B cell (primary cell): Measurements from ENCODE around the gene BHLHE40. TPM values are rescaled to one million over a fixed set of nuclear protein-coding genes. Genes with fewer than 3 reads are reported as not detected.
A peak's percentile ranks its signal among the peaks of the same experiment; 100 is the strongest.

Experiments used
- ATAC-seq: fragments of 200-7000 bp; cut with Tn5 transposase; one replicate; pipeline ENCODE4 v1.10.0; 2021; ENCODE audit warnings: low read depth, mild to moderate bottlenecking, moderate number of reproducible peaks, moderate library complexity
- CTCF ChIA-PET: fragments of 350-600 bp; sonication (Branson Sonifier 250); formaldehyde crosslinking; loops from one replicate; lab custom pipeline; 2021; ENCODE audit warnings: antibody characterized with exemption, inconsistent platforms; lab: Charles Lee
- POLR2A ChIA-PET: fragments of 350-600 bp; sonication (Branson Sonifier 250); formaldehyde crosslinking; loops from one replicate; lab custom pipeline; 2021; ENCODE audit warnings: antibody characterized with exemption; lab: Charles Lee
- DNase-seq: peaks from one replicate; pipeline ENCODE4 v3.0.0; 2013
- H2AFZ ChIP-seq: 2 replicates; pipeline ENCODE4 v1.6.1; 2012; ENCODE audit warnings: mild to moderate bottlenecking, low read depth, low read length; ENCODE audit not compliant: insufficient read depth, poor library complexity, severe bottlenecking
- H3K27ac ChIP-seq, 2 donors: 1 replicate in 1 of 2; 2 replicates in 1 of 2; pipeline ENCODE4 v1.5.1; 2012 to 2013; ENCODE audit warnings: low read length in 2 of 2, mild to moderate bottlenecking in 2 of 2, moderate library complexity in 1 of 2
- H3K27me3 ChIP-seq, 4 experiments: fragments of 200-600 bp in 1 of 4; sonication (generic) in 1 of 4; replicated peaks in 1 of 4; 1 replicate in 2 of 4; 2 replicates in 2 of 4; pipeline versions ENCODE4 v1.6.1 to v1.7.0; 2013 to 2016; ENCODE audit warnings: low read length in 3 of 4, mild to moderate bottlenecking in 2 of 4, mixed read lengths in 1 of 4, moderate library complexity in 1 of 4; ENCODE audit not compliant: insufficient read depth in 4 of 4, control insufficient read depth in 3 of 4; ENCODE audit errors: control extremely low read depth in 1 of 4
- H3K36me3 ChIP-seq, 2 experiments: replicated peaks in 1 of 2; 1 replicate in 1 of 2; 2 replicates in 1 of 2; pipeline versions ENCODE4 v1.6.1 to v1.7.1; 2013; ENCODE audit warnings: low read length in 1 of 2; ENCODE audit not compliant: insufficient read depth in 2 of 2, control insufficient read depth in 1 of 2; ENCODE audit errors: control extremely low read depth in 1 of 2, extremely low read depth in 1 of 2
- H3K4me1 ChIP-seq, 2 donors: fragments of 200-600 bp in 1 of 2; sonication (generic) in 1 of 2; 1 replicate in 1 of 2; 2 replicates in 1 of 2; pipeline versions ENCODE4 v1.5.1 to v1.6.1; 2013 to 2017; ENCODE audit warnings: low read length in 2 of 2; ENCODE audit not compliant: control insufficient read depth in 2 of 2, insufficient read depth in 2 of 2
- H3K4me2 ChIP-seq: replicated peaks from 2 replicates; pipeline ENCODE3; 2012; ENCODE audit warnings: mild to moderate bottlenecking, low read depth, low read length; ENCODE audit not compliant: poor library complexity, severe bottlenecking
- H3K4me3 ChIP-seq, 5 experiments: fragments of 200-600 bp in 1 of 5; sonication (generic) in 1 of 5; 1 replicate in 3 of 5; 2 replicates in 2 of 5; pipeline versions ENCODE4 v1.5.1 to v1.7.0; 2011 to 2016; ENCODE audit warnings: low read length in 4 of 5, mild to moderate bottlenecking in 4 of 5, low read depth in 2 of 5, control low read depth in 1 of 5, moderate library complexity in 1 of 5; ENCODE audit not compliant: insufficient read depth in 1 of 5; ENCODE audit errors: control extremely low read depth in 1 of 5, extremely low read depth in 1 of 5
- H3K79me2 ChIP-seq: fragments of 200-600 bp; sonication (generic); one replicate; pipeline ENCODE4 v1.6.0; 2016; ENCODE audit warnings: low read length; ENCODE audit not compliant: control insufficient read depth, insufficient read depth
- H3K9ac ChIP-seq: fragments of 200-600 bp; sonication (generic); 2 replicates; pipeline ENCODE4 v1.6.1; 2017; ENCODE audit warnings: mild to moderate bottlenecking, low read length, moderate library complexity
- H3K9me3 ChIP-seq, 3 donors: one replicate each; pipeline versions ENCODE4 v1.6.1 to v1.7.1; 2013; ENCODE audit warnings: low read length in 2 of 3; ENCODE audit not compliant: control insufficient read depth in 2 of 3, insufficient read depth in 1 of 3; ENCODE audit errors: control extremely low read depth in 1 of 3
- H4K20me1 ChIP-seq: 2 replicates; pipeline ENCODE4 v1.6.0; 2012; ENCODE audit warnings: mild to moderate bottlenecking, low read length; ENCODE audit not compliant: insufficient read depth, control insufficient read depth, poor library complexity, severe bottlenecking
- H3K27ac Mint-ChIP-seq: one replicate; pipeline ENCODE4 v1.8.0; 2021; ENCODE audit warnings: mixed read lengths
- H3K27me3 Mint-ChIP-seq: one replicate; pipeline ENCODE4 v1.8.0; 2021; ENCODE audit warnings: mixed read lengths
- H3K4me1 Mint-ChIP-seq: one replicate; pipeline ENCODE4 v1.8.0; 2021; ENCODE audit warnings: mixed read lengths
- H3K4me3 Mint-ChIP-seq: one replicate; pipeline ENCODE4 v1.8.0; 2021; ENCODE audit warnings: mixed read lengths
- H3K9me3 Mint-ChIP-seq: one replicate; pipeline ENCODE4 v1.8.0; 2022; ENCODE audit warnings: mixed read lengths; ENCODE audit not compliant: insufficient read depth
- CTCF ChIP-seq: fragments of 200-600 bp; IDR thresholded peaks from one replicate; pipeline ENCODE4 v1.8.0; 2022; ENCODE audit warnings: antibody characterized with exemption, mild to moderate bottlenecking
- EZH2 ChIP-seq: IDR thresholded peaks from 2 replicates; pipeline ENCODE4 v1.6.1; 2012; ENCODE audit warnings: borderline replicate concordance, low read depth, mild to moderate bottlenecking, moderate library complexity, low read length; ENCODE audit not compliant: insufficient read depth, poor library complexity, severe bottlenecking
- WGBS: methylation state at CpG from one replicate; pipeline ENCODE4 v1.1.5; 2013; ENCODE audit warnings: missing lambda C conversion rate; ENCODE audit not compliant: insufficient coverage; 5-methylcytosine and 5-hydroxymethylcytosine counted together
- intact Hi-C: fragments of 100-400 bp; cut with micrococcal nuclease; formaldehyde crosslinking; loops from one replicate; pipeline ENCODE4 v1.10.0; 2022
- polyA plus RNA-seq: library from polyadenylated mRNA; depleted of rRNA; stranded (reverse); fragments of >200 nt; gene quantifications from 2 replicates; pipeline ENCODE4 v1.2.3, GENCODE V29; 2012
- total RNA-seq, 2 donors: library from RNA; stranded (reverse); fragments of 120-200 nt in 1 of 2; gene quantifications; 1 replicate in 1 of 2; 2 replicates in 1 of 2; pipeline versions ENCODE4 v1.2.3 to v1.2.4, GENCODE V29; 2013 to 2022

Gene BHLHE40
- total and polyA plus RNA-seq, 2 donors (not counting 1 experiment from before 2014, with no cell fraction given), result 26.2 to 53.8 TPM

- no peak overlapping the region for H3K4me3 Mint-ChIP-seq
- Histone ChIP-seq H3K9ac (no peak overlapping the region), H2AFZ (no peak overlapping the region), H3K36me3 (no peaks in the 10 kb centered on the region), H4K20me1 (no peaks in the 10 kb centered on the region), H3K27me3 (no peaks in the 10 kb centered on the region), H3K9me3 (no peaks in the 10 kb centered on the region), H3K4me2 (no peak overlapping the region), H3K27ac (no peak overlapping the region), H3K4me1 (peaks cover 8 to 9% of the 10 kb centered on the region in 2 donors), H3K4me3 (no peak overlapping the region), H3K79me2 (no peaks in the 10 kb centered on the region)
- no peaks in the 10 kb centered on the region for H3K27me3 Mint-ChIP-seq
- no peak for DNase-seq
- ChIA-PET POLR2A (no interaction called here), CTCF (interaction anchor here (1.2 to 2.6 kb wide), 3 partner anchors 10 to 290 kb away, joined by 3 to 8 read pairs (median 6); no protein-coding TSS in a partner anchor)
- intact Hi-C loops, result no loop called here
- TF ChIP-seq EZH2 (no peak), CTCF (no peak)
- H3K27ac Mint-ChIP-seq, result no peak overlapping the region
- no peak for ATAC-seq
- no CpG with 5 or more reads among the region's 1 CpG for WGBS
- H3K9me3 Mint-ChIP-seq, result no peaks in the 10 kb centered on the region
- peaks cover 14% of the 10 kb centered on the region for H3K4me1 Mint-ChIP-seq
Observed at GRCh38 chr3:5001805-5002173, 22.6 kb downstream of the BHLHE40 start.

- H3K9me3 ChIP-seq, result no peaks in the 10 kb centered on the region
- H2AFZ ChIP-seq, result no peak overlapping the region
- DNase-seq (no peak), ATAC-seq (no peak)
- CTCF ChIA-PET, result interaction anchor here (1.0 to 2.6 kb wide), 3 partner anchors 9 to 22 kb away, joined by 3 to 8 read pairs (median 6); no protein-coding TSS in a partner anchor
- Mint-ChIP-seq H3K4me1 (peaks cover 17% of the 10 kb centered on the region), H3K27me3 (no peaks in the 10 kb centered on the region), H3K4me3 (no peak overlapping the region), H3K9me3 (no peaks in the 10 kb centered on the region), H3K27ac (peak overlapping the region; percentile 37)
- H4K20me1 ChIP-seq, result no peaks in the 10 kb centered on the region
- WGBS, result 52% methylated on average over 15 of the region's 16 CpGs
- POLR2A ChIA-PET, result no interaction called here
- H3K4me3 ChIP-seq, result no peak overlapping the region
- TF ChIP-seq EZH2, result no peak
- TF ChIP-seq CTCF, result no peak
- H3K27ac ChIP-seq, result no peak overlapping the region
- no peak overlapping the region for H3K4me2 ChIP-seq
- H3K27me3 ChIP-seq, result no peaks in the 10 kb centered on the region
- no peaks in the 10 kb centered on the region for H3K36me3 ChIP-seq
- no peak overlapping the region for H3K9ac ChIP-seq
- intact Hi-C loops, result no loop called here
- peaks cover 13 to 15% of the 10 kb centered on the region in 2 donors for H3K4me1 ChIP-seq
- H3K79me2 ChIP-seq, result no peaks in the 10 kb centered on the region
Observed at GRCh38 chr3:5002174-5002870, 23.1 kb downstream of the BHLHE40 start.
